ENCODE results near the gene D2HGDH. TPM values are rescaled to one million over a fixed set of nuclear protein-coding genes. Genes with fewer than 3 reads are reported as not detected.

Gene D2HGDH
- total and polyA plus RNA-seq, 2 experiments from 2014 or later: 9.7 to 19.1 TPM

DNA sequence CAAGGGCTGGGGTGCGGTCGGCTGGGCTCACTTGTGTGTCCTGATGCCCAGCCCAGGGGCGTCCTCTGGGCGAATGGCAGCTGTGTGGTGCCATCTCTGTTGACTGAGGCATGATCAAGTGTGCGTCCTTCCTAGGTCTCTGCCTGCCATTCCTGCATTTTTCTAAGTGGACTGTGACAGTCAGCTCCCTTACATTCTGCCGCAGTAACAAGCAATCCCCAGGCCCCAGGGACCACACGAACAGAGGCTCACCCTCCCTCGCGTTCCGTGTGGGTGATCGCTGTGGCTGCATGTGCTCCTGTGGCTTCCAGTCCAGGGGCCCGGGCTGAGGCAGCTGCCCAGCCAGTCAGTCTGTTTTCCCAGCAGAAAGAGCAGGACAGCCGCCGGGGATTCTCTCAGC, 17.8 kb downstream of the D2HGDH start:
- no peak for DNase-seq
- no peak overlapping the region for H3K9ac ChIP-seq
- no peak overlapping the region for H3K4me2 ChIP-seq (ENCODE audit: unreplicated experiment)
- no peaks in the 10 kb centered on the region for H3K27me3 ChIP-seq (replicated peaks; ENCODE audit: insufficient read depth)
- no peaks in the 10 kb centered on the region for H3F3A ChIP-seq (ENCODE audit: insufficient read depth)
- H3K36me3 ChIP-seq (ENCODE audit: low read depth): no peaks in the 10 kb centered on the region
- no peaks in the 10 kb centered on the region for H3K79me2 ChIP-seq (ENCODE audit: insufficient read depth)
- H3K9me2 ChIP-seq (ENCODE audit: insufficient read depth): no peaks in the 10 kb centered on the region
- 94 to 97% methylated on average over 11 to 14 of the region's 14 CpGs for WGBS, 2 experiments (ENCODE audit: low coverage in 1 of 2, low lambda C conversion rate in 2 of 2, missing lambda C conversion rate in 2 of 2)
- no peak overlapping the region for H3K27ac ChIP-seq
- no peaks in the 10 kb centered on the region for H4K20me1 ChIP-seq (ENCODE audit: insufficient read depth)
- no peak overlapping the region for H3K4me3 ChIP-seq
- no peaks in the 10 kb centered on the region for H3K9me3 ChIP-seq (ENCODE audit: low read depth)
- no peak overlapping the region for H2AFZ ChIP-seq
- TF ChIP-seq EZH2 (IDR thresholded peaks at IDR 0.05; ENCODE audit: insufficient read depth, poor library complexity, severe bottlenecking) (no peak), EZH2phosphoT487 (IDR thresholded peaks at IDR 0.05; ENCODE audit: insufficient read depth, low read depth) (no peak)
- in situ Hi-C loops (cut with MboI): no loop called here
- no peaks in the 10 kb centered on the region for H3K4me1 ChIP-seq (ENCODE audit: insufficient read depth)

DNA sequence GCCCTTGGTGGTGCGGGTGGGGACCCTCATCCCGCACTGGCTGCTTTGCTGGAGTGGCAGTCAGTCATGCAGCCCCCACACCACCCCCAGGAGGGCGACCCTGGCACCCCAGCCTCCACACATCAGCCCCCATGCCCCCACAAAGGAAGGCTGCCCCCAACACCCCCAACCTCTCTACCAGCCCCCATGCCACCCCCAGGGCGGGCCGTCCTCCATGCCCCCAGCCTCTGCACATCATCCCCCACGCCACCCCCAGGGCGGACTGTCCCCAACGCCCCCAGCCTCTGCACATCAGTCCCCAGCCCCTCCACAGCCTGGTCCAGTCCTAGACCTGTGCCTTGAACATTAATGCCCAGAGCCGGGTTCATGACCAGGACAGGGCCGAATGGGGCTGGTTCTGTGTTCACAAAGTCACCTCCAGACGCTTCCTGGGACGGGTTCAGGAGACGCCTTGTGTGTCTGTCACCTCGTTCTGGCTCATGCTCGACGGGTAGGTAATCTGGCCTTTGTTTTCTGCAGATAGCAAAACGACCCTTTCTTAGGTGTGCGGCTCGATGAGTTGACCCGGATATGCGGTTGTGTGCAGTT, 18.4 kb downstream of the D2HGDH start:
- Histone ChIP-seq H3K4me1 (ENCODE audit: insufficient read depth) (no peaks in the 10 kb centered on the region), H3K4me2 (ENCODE audit: unreplicated experiment) (no peak overlapping the region), H3K27ac (no peak overlapping the region), H3K9me3 (ENCODE audit: low read depth) (no peaks in the 10 kb centered on the region), H3K9ac (no peak overlapping the region), H4K20me1 (ENCODE audit: insufficient read depth) (no peaks in the 10 kb centered on the region), H3K4me3 (no peak overlapping the region), H3K36me3 (ENCODE audit: low read depth) (no peaks in the 10 kb centered on the region), H3K9me2 (ENCODE audit: insufficient read depth) (no peaks in the 10 kb centered on the region), H2AFZ (no peak overlapping the region), H3K27me3 (replicated peaks; ENCODE audit: insufficient read depth) (no peaks in the 10 kb centered on the region), H3K79me2 (ENCODE audit: insufficient read depth) (no peaks in the 10 kb centered on the region), H3F3A (ENCODE audit: insufficient read depth) (no peaks in the 10 kb centered on the region)
- in situ Hi-C loops (cut with MboI): no loop called here
- no peak for TF ChIP-seq EZH2 (IDR thresholded peaks at IDR 0.05; ENCODE audit: insufficient read depth, poor library complexity, severe bottlenecking)
- no peak for TF ChIP-seq EZH2phosphoT487 (IDR thresholded peaks at IDR 0.05; ENCODE audit: insufficient read depth, low read depth)
- 93 to 96% methylated on average over 13 to 19 of the region's 21 CpGs for WGBS, 2 experiments (ENCODE audit: low coverage in 1 of 2, low lambda C conversion rate in 2 of 2, missing lambda C conversion rate in 2 of 2)
- DNase-seq: no peak

DNA sequence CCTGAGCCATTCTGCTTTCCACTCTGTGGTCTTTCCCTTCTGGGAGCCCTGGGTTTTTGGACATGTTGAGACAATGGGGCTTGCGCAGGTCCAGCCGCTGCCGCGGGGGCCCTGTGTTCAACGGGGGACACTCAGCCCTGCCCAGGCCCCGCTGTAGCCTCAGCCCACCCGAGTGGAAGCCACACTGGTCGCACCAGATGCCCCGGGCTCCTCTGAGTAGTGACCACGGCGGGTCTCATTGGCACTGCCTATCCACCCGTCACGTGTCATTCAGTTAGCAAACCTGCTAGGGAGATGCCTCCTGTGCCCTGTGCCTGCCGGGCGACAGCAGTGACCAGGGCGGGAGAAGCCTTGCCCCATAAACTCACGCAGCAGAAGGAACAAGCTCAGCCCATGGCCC, 19.1 kb downstream of the D2HGDH start:
- no peak overlapping the region for H3K4me2 ChIP-seq (ENCODE audit: unreplicated experiment)
- WGBS, 2 experiments (ENCODE audit: low coverage in 1 of 2, low lambda C conversion rate in 2 of 2, missing lambda C conversion rate in 2 of 2): 97% methylated on average over 13 to 17 of the region's 17 CpGs
- no peaks in the 10 kb centered on the region for H3K36me3 ChIP-seq (ENCODE audit: low read depth)
- no peak for DNase-seq
- H3K4me3 ChIP-seq: no peak overlapping the region
- no peak overlapping the region for H3K9ac ChIP-seq
- no peaks in the 10 kb centered on the region for H3K9me3 ChIP-seq (ENCODE audit: low read depth)
- no peaks in the 10 kb centered on the region for H3K9me2 ChIP-seq (ENCODE audit: insufficient read depth)
- TF ChIP-seq EZH2phosphoT487 (IDR thresholded peaks at IDR 0.05; ENCODE audit: insufficient read depth, low read depth) (no peak), EZH2 (IDR thresholded peaks at IDR 0.05; ENCODE audit: insufficient read depth, poor library complexity, severe bottlenecking) (no peak)
- no peaks in the 10 kb centered on the region for H3F3A ChIP-seq (ENCODE audit: insufficient read depth)
- in situ Hi-C loops (cut with MboI): no loop called here
- no peaks in the 10 kb centered on the region for H3K27me3 ChIP-seq (replicated peaks; ENCODE audit: insufficient read depth)
- no peaks in the 10 kb centered on the region for H4K20me1 ChIP-seq (ENCODE audit: insufficient read depth)
- H3K79me2 ChIP-seq (ENCODE audit: insufficient read depth): no peaks in the 10 kb centered on the region
- no peak overlapping the region for H2AFZ ChIP-seq
- H3K4me1 ChIP-seq (ENCODE audit: insufficient read depth): no peaks in the 10 kb centered on the region
- no peak overlapping the region for H3K27ac ChIP-seq

DNA sequence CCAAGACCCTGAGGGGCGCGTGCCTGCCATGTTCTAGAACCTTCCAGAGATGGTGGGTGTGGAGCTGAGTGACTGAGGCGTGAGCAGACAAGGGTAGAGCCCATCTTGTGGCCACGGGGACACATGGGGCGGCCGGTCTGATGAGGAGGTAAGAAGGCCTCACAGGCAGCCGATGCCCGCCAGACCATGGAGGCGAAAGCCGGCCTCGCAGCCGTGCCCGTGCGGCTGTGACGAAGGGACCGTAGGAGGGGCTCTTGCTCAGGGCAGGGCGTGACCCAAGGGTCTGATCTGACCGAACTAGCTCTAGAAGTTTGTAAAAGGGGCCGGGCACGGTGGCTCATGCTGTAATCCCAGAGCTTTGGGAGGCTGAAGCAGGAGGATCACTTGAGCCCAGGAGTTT, 19.6 kb downstream of the D2HGDH start:
- Histone ChIP-seq H3K4me3 (no peak overlapping the region), H3K9me2 (ENCODE audit: insufficient read depth) (no peaks in the 10 kb centered on the region), H3K4me2 (ENCODE audit: unreplicated experiment) (no peak overlapping the region), H3K36me3 (ENCODE audit: low read depth) (peaks cover 2% of the 10 kb centered on the region; the same call in 1 of the 2 replicates), H3K9me3 (ENCODE audit: low read depth) (no peaks in the 10 kb centered on the region), H3K27me3 (replicated peaks; ENCODE audit: insufficient read depth) (no peaks in the 10 kb centered on the region), H4K20me1 (ENCODE audit: insufficient read depth) (no peaks in the 10 kb centered on the region), H3K79me2 (ENCODE audit: insufficient read depth) (no peaks in the 10 kb centered on the region), H3K4me1 (ENCODE audit: insufficient read depth) (no peaks in the 10 kb centered on the region), H2AFZ (no peak overlapping the region), H3F3A (ENCODE audit: insufficient read depth) (no peaks in the 10 kb centered on the region), H3K27ac (no peak overlapping the region), H3K9ac (no peak overlapping the region)
- WGBS, 2 experiments (ENCODE audit: low coverage in 1 of 2, low lambda C conversion rate in 2 of 2, missing lambda C conversion rate in 2 of 2): 96 to 97% methylated on average over 20 of the region's 20 CpGs
- in situ Hi-C loops (cut with MboI): no loop called here
- TF ChIP-seq EZH2 (IDR thresholded peaks at IDR 0.05; ENCODE audit: insufficient read depth, poor library complexity, severe bottlenecking) (no peak), EZH2phosphoT487 (IDR thresholded peaks at IDR 0.05; ENCODE audit: insufficient read depth, low read depth) (no peak)
- no peak for DNase-seq

Measured in GM23248 (cell line).